ENCODE results near the gene STAT3.

Gene STAT3

DNA sequence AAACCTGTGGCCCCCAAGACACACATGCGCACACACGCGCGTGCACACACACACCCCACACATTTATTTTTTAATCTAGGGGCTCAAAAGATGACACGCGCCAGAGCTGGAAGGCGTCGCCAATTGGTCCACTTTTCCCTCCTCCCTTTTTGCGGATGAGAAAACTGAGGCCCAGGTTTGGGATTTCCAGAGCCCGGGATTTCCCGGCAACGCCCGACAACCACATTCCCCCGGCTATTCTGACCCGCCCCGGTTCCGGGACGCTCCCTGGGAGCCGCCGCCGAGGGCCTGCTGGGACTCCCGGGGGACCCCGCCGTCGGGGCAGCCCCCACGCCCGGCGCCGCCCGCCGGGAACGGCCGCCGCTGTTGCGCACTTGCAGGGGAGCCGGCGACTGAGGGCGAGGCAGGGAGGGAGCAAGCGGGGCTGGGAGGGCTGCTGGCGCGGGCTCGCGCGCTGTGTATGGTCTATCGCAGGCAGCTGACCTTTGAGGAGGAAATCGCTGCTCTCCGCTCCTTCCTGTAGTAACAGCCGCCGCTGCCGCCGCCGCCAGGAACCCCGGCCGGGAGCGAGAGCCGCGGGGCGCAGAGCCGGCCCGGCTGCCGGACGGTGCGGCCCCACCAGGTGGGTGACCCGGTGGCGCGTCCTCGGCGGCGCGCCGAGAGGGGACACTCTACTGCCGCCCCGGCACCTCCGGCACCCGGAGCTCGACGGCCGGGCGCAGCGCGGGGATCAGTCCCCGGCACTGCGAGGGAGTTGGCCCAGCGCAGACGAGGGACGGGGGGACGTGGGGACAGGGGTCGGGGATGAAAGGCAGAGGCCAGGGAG is 100.1 kb downstream of the STAT3 start, which contains the start of gene STAT5A:
Gene STAT5A (plus strand): TSS at position 522 of the 826 bp plus-strand sequence. CDS start 914 bp downstream, outside the sequence.
- Mint-ChIP-seq H3K27me3 (ENCODE audit: low read depth) (no peaks in the 10 kb centered on the region), H3K27ac (peak within 1 kb of the TSS; percentile 31 to 92 (median 83)), H3K4me3 (peak within 1 kb of the TSS; percentile 73 to 82 (median 80)), H3K4me1 (peaks cover 15% of the 10 kb centered on the region), H3K36me3 (ENCODE audit: low read depth) (no peaks in the 10 kb centered on the region), H3K9me3 (no peaks in the 10 kb centered on the region)
- TF ChIP-seq, protein P1, sequence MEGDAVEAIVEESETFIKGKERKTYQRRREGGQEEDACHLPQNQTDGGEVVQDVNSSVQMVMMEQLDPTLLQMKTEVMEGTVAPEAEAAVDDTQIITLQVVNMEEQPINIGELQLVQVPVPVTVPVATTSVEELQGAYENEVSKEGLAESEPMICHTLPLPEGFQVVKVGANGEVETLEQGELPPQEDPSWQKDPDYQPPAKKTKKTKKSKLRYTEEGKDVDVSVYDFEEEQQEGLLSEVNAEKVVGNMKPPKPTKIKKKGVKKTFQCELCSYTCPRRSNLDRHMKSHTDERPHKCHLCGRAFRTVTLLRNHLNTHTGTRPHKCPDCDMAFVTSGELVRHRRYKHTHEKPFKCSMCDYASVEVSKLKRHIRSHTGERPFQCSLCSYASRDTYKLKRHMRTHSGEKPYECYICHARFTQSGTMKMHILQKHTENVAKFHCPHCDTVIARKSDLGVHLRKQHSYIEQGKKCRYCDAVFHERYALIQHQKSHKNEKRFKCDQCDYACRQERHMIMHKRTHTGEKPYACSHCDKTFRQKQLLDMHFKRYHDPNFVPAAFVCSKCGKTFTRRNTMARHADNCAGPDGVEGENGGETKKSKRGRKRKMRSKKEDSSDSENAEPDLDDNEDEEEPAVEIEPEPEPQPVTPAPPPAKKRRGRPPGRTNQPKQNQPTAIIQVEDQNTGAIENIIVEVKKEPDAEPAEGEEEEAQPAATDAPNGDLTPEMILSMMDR (IDR thresholded peaks at IDR 0.05; ENCODE audit: unreplicated experiment in 3 of 3), result no peak

DNA sequence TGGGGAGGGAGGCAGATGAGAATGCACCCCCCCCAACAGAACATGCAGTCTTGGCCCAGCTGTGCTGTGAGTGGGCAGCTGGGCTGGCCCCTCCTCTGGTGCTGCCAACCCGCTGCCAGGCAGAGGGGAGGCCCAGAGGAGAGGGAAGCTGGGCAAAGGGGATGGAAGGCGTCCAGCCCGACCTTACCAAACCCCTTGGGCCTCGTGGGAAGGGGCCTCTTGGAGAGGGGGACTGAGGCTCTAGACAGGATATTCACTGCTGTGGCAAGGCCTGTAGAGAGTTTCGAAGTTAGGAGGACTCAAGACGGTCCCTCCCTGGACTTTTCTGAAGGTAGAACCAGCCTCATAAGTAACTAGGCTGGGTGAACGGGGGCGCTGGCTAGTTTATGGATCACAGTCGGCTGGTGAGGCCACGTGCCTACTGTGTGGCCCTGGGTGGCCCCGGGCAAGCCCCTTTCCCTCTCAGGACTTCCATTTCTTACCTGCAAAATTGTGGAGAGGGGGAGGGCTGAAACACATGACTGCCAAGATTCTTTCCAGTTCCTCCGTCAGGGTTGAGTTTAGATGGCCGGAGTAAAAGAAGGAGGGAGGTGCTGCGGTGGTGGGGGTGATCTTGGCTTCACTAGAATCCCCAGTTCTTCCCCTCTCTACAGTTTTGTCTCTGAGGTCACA is 100.8 kb downstream of the STAT3 start:
- H3K9me3 Mint-ChIP-seq, result no peaks in the 10 kb centered on the region
- H3K4me1 Mint-ChIP-seq, result peaks cover 15% of the 10 kb centered on the region
- H3K27ac Mint-ChIP-seq, result peak overlapping the region; percentile 31 to 92 (median 83)
- H3K27me3 Mint-ChIP-seq (ENCODE audit: low read depth), result no peaks in the 10 kb centered on the region
- H3K4me3 Mint-ChIP-seq, result peak overlapping the region; percentile 73 to 82 (median 80)
- TF ChIP-seq, protein P1 (IDR thresholded peaks at IDR 0.05; ENCODE audit: unreplicated experiment in 3 of 3), result no peak
- no peaks in the 10 kb centered on the region for H3K36me3 Mint-ChIP-seq (ENCODE audit: low read depth)

DNA sequence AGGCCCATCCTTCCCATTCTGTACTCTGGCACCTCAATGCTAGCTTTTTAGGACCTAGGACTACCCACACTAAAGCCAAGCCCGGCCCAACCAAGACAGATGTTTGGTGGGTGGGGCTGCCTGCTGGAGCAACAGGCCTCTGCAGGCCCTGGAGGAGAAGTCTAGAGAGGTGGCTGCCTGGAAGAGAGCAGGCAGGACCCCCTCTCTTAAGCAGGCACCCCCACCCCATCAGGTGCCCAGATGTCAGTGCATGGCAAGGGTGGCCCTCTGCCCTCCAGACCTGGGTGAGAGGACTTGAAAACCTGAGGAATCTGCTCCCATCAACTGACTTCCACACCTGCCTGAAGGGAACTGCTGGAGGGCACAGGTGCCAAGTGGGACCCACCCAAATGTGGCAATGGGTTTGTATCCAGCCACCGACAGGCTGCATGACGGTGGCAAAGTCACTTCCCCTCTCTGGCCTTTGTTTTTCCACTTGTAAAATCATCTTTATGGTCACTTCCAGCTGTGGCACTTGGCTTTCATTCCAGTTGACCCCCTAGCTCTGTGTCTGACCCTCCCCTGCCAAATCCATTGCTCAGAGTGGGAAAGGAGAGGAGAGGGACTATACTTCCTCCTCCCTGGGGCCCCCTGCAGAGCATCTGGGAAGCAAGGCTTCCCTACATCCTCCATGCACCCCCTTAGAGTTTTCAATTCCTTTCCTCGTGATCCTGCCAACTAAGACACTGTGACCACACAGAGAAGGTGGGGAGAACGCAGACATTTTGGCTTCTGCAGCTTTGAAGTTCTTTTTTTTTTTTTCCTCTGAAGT is 101.6 kb downstream of the STAT3 start:
- peak overlapping the region; percentile 31 to 92 (median 83) for H3K27ac Mint-ChIP-seq
- H3K9me3 Mint-ChIP-seq, result no peaks in the 10 kb centered on the region
- peaks cover 15% of the 10 kb centered on the region for H3K4me1 Mint-ChIP-seq
- no peaks in the 10 kb centered on the region for H3K27me3 Mint-ChIP-seq (ENCODE audit: low read depth)
- H3K4me3 Mint-ChIP-seq, result peak overlapping the region; percentile 71 to 82 (median 73)
- TF ChIP-seq, protein P1 (IDR thresholded peaks at IDR 0.05; ENCODE audit: unreplicated experiment in 3 of 3), result no peak
- H3K36me3 Mint-ChIP-seq (ENCODE audit: low read depth), result no peaks in the 10 kb centered on the region

DNA sequence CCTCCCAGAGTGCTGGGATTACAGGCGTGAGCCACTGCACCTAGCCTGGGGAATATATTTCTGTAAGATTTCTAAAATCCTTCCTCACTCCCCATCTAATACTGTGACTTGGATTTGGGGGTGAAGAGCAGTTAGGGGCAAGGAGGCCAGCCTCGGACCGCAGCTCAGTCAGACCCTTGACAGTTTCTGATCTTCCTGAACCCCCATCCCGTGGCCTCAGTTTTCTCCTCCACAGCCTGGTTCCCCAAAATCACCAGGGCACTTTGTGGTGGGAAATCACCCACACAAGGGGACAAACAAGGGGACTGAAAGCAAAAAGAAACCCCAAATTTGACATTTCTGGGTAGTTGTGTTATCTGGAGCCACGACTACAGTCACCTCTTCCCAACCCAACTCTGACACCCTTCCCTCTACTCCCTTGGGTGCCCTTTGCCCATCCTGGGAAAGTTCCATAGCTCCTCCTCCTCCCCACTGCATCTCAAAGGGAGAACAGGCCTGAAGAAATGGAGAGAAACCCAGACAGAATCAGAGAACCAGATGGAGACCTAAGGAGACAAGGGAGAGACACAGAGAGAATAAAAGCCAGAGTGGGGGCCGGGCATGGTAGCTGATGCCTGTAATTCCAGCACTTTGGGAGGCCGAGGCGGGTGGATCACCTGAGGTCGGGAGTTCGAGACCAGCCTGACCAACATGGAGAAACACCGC is 102.7 kb downstream of the STAT3 start:
- H3K36me3 Mint-ChIP-seq (ENCODE audit: low read depth), result no peaks in the 10 kb centered on the region
- no peaks in the 10 kb centered on the region for H3K9me3 Mint-ChIP-seq
- no peak overlapping the region for H3K27ac Mint-ChIP-seq
- H3K27me3 Mint-ChIP-seq (ENCODE audit: low read depth), result no peaks in the 10 kb centered on the region
- H3K4me1 Mint-ChIP-seq, result peaks cover 15% of the 10 kb centered on the region
- TF ChIP-seq, protein P1 (IDR thresholded peaks at IDR 0.05; ENCODE audit: unreplicated experiment in 3 of 3), result no peak
- peak overlapping the region; percentile 16 to 45 (median 23) for H3K4me3 Mint-ChIP-seq

DNA sequence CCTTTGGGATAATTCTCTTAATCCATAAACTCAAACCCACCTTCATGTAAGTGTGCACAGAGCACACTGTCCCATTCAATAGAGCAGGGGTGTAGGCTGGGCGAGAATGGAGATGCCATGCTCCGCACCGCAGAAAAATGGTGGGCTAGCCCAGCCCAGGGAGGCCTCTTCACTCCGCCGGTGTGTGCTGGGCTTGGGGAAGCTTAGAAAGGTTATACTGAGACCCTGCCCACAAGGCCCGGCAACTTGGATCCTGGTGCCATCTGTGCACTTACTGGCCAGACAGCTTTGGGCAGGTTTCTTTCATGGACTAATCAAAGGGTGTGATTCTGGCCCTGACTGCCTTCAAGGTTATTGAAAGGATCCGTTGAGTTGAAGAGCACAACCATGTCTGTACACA is 103.7 kb downstream of the STAT3 start:
- TF ChIP-seq, protein P1 (IDR thresholded peaks at IDR 0.05; ENCODE audit: unreplicated experiment in 3 of 3), result no peak
- no peaks in the 10 kb centered on the region for H3K9me3 Mint-ChIP-seq
- H3K4me3 Mint-ChIP-seq, result no peak overlapping the region
- no peaks in the 10 kb centered on the region for H3K36me3 Mint-ChIP-seq (ENCODE audit: low read depth)
- no peaks in the 10 kb centered on the region for H3K27me3 Mint-ChIP-seq (ENCODE audit: low read depth)
- H3K27ac Mint-ChIP-seq, result no peak overlapping the region
- peaks cover 15% of the 10 kb centered on the region for H3K4me1 Mint-ChIP-seq

Data from nephron (organoid).